ENCODE measurements around the gene MEGF11. TPM values are rescaled to one million over a fixed set of nuclear protein-coding genes. Genes with fewer than 3 reads are reported as not detected.

The MEGF11 gene
- total RNA-seq (2014; rRNA removed; shearing (Covaris generic)), result 0.02 TPM in 1 of 2 replicates, not detected in the other

DNA sequence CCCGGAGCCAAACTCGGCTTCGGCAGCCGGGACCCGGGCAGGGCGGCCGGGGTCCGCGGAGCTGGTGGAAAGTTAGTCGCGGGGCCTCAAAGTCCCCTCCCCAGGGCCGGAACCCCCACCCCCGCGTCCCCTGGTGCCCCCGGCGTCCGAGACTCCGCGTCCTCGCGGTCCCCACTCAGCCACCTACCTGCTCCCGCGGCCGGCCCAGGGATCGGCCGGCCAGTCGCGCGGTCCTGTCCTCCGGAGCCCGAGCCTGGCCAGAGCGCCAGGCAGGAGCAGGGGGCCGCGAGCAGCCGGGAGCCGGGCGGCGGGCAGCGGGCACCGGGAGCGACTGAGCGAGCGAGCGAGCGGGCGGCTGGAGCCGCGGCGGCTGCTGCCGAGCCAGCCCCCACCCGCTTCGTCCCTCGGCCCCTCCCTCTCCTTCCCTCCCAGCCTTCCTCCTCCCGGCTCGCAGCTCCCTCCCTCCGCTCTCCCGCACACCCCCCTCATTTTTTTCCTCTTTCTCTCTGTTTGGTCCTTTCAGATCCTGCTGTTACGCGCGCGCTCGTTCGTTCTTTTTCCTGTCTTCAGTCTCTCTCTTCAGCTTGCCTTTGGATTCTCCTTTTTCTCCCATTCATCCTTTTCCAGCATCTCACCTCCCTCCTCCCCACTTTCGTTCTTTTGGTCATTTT lies at the start of gene MEGF11:
MEGF11 (minus strand) TSS at position 333 of the 671 bp plus-strand sequence. CDS start 125,347 bp downstream, outside the sequence.
- DNase-seq (ENCODE audit: low read depth), result peak; percentile 23

DNA sequence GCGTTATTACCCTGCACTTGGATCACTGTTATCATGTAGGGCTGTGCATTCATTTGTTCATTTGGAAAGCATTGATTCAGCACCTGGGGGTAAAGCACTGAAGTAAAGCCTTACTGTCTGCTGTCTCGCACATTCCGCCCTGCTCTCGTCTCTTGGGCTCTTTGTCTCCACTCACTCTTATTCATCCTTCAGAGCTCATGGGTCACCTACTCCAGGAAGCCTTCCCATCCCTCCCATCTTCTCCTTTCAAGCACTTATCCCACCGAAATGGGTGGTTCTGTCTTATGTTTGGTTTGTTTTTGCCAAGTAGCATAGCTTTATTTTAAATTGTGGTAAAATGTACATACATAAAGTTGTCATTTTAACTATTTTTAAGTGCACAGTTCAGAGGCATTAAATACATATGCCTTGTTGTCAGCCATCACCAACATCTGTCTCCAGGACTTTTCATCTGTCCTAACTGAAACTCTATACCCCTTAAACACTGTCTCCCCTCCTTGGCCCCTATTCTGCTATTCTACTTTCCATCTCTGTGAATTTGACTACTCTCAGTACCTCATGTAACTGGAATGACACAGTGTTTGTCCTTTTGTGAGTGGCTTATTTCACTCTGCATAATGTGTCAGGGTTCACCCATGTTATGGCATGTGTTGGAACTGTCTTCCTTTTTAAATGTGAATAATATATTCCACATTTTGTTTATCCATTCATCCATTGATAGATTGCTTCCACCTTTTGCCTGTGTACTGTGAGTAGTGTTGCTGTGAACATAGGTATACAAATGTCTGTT lies 49.1 kb upstream of the MEGF11 start:
- no peak for DNase-seq (ENCODE audit: low read depth)

DNA sequence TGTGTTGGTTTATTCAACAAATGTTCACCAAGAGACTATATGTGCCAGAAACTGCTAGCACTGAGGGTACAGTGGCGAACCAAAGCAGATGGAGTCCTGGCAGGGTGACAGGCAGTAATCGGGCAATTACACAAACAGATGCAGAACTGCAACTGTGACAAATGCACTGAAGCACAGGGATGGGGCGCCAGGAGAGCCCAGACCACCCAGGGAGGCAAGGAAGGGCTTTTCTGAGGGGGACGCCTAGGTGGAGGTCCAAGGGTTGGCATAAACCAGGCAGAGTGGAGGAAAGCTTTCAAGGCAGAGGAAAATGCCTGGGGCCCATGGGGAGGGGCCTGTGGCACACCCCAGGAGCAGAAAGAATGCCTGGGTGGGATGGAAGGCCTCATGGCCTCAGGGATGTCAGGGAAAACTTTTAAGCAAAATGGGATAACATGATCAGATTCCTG lies 45.3 kb upstream of the MEGF11 start:
- DNase-seq (ENCODE audit: low read depth), result no peak

DNA sequence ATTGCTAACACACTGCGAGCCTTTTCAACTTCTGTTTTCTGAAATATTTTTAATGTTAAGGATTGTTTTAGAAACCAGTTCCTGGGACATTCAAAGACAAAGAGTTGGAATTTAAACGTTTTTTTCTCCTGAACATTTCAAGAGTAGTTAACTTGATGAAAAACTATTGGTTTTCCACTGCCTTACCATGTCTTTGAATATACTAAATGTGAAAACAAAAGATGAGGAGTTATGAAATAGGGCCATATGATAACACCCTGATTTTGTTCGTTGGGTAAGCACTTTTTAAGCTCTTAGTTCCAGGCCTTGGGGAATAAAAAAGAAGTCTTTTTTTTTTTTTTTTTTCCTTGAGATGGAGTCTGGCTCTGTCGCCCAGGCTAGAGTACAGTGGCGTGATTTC lies 42.6 kb upstream of the MEGF11 start:
- DNase-seq (ENCODE audit: low read depth), result no peak

DNA sequence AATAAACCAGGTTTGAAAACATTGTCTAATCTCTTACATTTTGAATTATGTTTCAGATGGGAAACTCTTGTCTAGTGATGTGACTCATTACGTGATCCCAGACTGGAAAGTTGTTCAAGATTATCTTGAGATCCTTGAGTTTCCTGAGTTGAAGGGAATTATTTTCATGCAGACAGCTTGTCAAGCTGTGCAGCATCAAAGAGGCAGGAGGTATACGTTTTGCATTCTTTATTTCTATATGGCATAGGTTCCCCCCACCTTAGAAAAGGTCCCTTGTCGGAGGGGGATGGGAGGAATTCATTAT lies 41.3 kb upstream of the MEGF11 start:
- DNase-seq (ENCODE audit: low read depth), result peak; percentile 62

DNA sequence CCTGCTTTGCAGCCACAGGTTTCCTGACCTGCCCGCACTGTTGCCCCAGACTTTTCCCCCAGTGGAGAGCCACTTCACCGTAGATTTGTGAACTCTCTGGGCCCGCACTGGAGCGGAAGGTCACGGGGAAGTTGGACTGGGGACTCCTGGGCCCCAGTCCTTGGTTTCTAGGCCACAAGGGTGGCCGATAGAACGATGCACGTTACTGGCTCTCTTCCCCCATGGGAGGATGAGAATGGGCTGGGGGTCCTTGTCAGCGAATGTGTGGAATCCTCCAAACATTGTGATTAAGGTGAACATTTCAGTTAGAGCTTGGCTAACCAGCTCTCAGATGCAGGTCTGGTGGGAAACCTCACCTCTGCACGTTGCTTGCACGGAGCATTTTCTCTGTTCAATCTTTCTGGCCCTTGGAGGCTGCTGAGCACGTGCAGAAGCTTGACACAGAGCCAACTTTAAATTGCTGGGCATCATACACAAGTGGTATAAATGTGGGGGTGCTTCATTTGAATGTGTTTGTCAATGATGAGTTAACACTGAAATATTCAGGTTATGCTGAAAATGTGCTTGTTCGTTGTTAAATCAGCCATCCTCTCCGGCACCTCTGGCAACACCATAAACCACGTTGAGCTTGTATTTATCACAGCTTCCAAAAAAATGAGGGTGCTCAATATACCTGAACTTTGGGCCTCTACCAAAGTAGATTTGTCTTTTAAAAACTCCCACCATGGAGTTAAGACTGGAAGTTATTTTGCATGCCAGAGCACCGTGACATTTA lies 40.8 kb upstream of the MEGF11 start:
- peak; percentile 87 for DNase-seq (ENCODE audit: low read depth)

DNA sequence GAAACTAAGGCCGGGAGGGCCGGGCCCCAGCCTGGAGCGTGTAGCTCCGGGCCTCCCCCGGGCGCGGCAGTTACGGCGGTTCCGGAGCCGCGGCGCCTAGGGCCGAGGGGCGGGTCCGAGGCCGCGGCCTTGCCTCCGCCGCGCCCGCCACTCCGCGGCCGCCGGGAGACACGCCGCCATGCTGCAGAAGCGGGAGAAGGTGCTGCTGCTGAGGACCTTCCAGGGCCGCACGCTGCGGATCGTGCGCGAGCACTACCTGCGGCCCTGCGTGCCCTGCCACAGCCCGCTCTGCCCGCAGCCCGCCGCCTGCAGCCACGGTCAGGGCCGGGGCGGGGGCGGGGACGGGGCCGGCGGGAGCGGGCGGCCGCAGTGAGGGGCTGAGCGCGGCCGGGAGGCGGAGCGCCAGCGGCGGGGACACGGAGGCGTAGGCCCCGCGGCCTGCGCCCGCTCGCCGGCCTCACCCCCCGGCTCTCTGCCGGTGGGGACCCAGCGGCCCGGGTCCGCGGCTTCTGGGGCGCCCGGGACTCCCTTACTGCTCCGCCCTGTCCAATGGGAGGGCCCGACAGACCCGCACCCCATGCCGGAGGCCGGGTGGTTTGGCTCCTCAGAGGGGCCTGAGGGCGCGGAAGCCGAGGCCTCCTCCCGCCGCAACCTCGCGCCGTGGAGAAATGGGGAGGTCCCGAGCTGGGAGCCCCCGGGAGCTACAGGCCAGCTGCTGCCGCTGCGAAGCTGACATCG lies 40.0 kb upstream of the MEGF11 start, which contains the start of gene DIS3L:
DIS3L (plus strand) TSS at position 150 of the 738 bp plus-strand sequence; CDS start at position 179, 29 bp downstream.
- DNase-seq (ENCODE audit: low read depth), result peak; percentile 47

DNA sequence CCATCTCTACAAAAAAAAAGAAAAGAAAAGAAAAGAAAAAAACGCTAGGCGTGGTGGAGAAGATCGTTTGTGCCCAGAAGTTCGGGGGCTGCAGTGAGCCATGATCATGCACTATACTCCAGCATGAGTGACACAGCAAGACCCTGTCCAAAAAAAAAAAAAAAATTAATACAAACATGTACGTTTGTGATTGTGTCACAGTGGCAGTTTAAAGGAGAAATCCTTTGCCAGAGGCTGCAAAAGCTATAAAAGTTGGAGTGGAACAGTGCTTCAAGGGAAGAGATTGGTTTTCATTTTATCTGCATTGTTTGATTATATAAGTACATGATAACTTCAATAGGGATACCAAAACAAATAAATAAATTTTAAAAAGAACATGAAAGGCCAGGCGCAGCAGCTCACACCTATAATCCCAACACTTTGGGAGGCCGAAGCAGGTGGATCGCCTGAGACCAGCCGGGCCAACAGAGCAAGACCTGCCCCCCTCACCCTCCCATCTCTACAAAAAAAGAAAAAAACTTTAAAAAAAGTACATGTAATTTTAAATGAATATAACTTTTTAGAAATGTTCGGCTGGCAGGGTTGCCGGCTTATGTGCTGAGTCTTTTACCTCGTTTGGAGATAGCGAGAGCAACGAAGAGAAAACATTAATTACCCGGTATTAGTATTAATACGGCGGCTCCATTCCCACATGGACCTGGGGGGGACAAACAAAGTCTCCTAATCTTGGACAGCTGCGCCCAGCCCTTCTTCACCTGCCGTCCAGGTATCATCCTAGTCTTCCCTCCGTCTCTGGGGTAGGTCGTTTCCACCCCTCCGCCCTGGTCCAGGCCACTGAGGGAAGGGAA lies 39.2 kb upstream of the MEGF11 start:
- DNase-seq (ENCODE audit: low read depth), result no peak

DNA sequence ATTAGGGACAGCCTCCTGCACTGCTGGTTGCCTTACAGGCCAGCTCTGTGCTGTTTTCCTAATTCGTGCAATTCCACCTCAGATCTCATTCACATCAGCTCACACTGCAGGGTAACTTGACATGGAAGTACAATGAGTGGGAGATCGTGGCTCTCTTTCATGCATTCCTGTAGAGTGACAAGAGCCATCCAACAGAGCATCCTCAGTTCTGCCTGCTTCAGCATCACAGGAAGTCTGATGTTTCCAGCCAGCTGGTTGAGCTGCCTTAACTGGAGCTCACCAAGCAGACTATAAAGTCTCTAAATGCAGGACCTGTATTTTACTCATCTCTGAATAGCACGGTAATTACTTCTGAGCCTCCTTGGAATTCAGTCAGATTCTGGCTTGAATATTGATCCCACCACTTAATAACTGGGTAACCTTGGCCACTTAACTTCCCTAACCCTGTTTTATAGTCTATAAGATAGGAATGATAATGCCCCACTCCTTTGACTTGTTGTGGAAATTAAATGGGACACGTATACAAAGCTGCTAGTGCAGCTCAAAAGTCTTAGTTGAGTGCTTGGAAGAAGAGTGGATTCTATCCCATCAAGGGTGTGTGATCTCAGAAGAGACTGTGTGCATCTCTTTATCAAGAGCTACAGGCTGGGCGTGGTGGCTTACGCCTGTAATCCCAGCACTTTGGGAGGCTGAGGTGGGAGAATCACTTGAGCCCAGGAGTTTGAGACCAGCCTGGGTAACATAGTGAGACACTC lies 38.4 kb upstream of the MEGF11 start:
- no peak for DNase-seq (ENCODE audit: low read depth)

DNA sequence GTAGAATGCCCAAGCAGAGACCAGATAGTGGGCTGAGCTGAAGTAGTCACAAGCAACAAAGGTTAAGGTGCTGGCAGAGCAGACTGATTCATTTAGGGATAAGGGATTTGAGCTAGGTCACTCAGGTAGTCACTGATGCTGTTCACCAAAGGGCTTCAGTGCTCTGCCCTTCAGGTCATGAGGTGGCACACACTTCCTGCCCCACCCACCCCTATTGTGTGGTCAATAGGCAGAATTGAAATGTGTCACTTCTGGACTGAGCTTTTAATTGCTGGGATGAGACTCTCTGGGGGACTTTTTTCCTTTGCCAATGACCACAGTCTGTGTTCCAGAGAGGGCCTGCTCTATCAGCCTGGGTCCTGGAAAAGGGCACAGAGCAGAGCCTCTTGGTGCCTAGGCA lies 37.0 kb upstream of the MEGF11 start:
- DNase-seq (ENCODE audit: low read depth), result no peak

DNA sequence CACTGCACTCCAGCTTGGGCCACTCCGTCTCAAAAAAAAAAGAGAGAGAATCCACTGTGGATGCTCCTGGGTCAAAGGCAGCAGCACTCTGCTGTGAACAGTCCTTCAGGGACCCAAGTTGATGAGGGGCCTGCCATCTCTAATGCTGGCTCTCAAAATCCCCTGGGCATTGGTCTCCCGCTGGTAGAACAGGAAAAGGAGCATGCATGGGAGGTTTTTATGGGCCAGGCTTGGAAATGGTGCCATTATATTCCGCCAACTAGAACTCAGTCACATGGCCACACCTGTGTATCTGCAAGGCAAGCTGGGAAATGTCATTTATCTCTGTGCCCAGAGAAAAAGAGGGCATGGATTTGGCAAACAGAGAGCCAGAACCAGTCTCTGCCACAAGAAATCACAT lies 36.5 kb upstream of the MEGF11 start:
- DNase-seq (ENCODE audit: low read depth), result no peak

DNA sequence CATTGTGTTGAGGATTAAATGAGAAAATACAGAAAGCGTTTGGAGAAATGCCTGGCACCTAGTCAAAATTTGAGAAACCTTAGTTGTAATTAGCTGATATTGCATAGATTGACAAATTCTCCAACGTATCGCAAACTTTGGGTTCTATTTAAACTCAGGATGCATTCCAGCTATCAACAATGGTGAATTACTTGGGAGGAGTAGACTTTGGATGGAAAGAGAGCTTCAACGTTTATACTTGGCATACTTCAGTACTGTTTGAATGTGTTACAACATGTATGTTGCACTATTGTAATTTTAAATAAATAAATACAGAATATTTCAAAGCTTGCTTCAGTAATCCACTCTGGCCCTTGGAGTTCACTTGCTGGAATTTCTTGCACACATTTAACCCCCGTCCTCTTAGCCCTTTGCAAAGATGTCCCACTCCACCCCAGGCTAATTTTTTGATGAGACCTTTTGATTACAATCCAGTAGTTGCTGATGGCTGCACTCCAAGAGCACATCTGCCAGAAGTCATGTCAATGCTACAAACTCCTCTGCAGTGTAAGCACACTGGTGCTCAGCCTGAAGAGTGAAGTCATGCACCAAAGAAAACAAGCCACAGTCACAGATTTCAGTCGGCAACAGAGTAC lies 35.1 kb upstream of the MEGF11 start:
- DNase-seq (ENCODE audit: low read depth), result no peak

DNA sequence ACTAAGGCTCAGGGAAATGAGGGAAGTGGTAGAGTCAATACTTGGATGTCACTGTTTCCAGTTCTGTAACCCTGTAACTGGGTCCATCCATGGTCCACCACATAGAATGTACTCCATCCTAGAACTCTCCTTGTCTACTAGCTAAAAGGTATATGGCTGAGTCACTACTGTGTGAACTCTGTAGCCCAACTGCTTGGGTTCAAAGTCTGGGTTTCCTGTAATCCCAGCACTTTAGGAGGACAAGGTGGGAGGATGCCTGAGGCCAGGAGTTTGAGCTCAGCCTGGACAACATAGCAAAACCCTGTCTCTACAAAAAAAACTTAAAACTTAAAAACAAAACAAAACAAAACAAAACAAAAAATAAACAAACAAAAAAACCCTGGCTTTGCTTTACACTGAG lies 34.5 kb upstream of the MEGF11 start:
- no peak for DNase-seq (ENCODE audit: low read depth)

DNA sequence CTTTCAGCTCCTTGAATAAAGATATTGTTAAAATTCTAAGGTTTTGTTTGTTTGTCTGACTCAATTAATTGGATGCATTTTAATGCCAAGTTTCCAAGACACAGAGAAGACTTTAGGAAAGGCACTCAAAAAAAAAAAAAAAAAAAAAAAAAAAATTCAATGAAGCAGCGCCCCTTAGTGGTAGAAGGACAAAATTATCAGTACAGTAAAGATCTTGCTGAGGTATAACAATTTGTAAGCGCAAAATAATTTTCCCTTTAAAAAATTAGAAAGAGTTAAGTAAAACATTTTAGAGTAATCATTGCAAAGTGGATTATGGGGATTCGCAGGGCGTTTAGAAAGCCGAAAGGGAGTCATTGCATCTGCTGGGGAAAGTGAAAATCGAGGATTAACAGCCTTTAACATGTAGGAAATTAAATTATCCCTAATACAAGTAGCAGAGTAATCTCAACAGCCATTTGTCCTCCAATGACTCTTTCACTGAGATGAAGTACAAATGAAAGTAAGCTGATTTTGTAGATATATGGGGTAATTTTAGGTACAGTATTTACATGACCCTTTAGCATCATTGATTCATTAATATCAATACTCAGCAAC lies 34.0 kb upstream of the MEGF11 start:
- peak; percentile 41 for DNase-seq (ENCODE audit: low read depth)

DNA sequence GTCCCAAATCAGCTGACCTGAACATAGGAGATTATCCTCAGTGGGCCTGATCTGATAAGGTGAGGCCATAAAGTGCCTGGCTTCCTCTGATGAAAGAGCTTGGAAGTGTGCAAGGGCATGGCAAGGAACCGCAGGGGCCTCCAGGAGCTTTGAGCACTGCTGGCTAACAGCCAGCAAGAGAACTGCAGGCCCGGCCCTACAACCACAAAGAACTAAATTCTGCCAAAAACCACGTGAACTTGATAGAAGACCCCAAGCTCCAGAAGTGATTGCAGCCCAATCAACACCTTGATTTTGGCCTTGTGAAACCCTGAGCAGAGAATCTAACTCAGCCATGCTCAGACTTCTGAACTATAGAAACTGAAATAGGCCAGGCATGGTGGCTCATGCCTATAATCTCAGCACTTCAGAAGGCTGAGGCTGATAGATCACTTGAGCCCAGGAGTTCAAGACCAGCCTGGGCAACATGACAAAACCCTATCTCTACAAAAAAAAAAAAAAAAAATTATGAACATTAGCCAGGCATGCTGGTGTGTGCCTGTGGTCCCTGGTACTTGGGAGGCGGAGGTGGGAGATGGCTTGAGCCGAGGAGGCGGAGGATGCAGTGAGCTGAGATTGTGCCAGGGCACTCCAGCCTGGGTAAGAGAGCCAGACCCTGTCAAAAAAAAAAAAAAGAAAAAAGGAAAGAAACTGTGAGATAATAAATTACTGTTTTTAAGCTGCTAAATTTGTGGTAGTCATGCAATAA lies 32.2 kb upstream of the MEGF11 start:
- DNase-seq (ENCODE audit: low read depth), result no peak

DNA sequence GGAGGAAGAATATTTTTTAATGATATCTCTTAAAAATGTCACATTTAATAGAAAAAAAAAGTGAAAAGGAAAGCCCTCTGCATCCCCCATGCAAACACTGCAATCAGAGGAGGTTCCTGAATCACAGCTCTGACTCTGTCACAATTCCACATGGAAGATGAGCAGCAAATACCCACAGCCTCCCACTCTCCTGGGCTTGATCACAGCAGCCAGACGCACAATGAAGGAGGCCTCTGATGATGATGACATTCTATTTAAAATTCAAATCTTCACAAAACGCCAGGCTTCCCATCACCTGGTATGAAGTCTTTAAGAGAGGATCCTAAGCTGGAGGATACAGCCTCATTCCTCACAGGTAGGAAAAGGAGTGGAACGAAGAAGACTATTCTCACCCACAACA lies 30.7 kb upstream of the MEGF11 start:
- DNase-seq (ENCODE audit: low read depth), result no peak

DNA sequence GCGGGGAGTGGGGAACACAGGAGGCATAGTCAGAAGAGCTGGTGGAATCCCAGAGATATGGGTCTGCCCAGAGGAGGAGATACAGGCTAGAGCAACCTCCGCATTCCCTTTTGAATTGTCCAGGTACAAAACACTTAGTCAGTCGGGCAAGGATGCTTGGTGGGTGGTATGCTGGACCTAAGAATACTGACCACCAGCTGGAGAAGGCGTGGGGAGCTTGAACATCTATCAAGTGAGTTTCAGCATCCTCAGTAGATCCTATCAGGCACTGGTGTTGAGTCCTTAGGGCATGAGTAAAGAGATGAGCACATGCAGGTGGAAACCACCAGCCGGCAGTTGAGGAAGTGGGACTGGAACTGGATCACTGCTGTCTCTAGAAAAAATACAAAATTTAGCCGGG lies 25.1 kb upstream of the MEGF11 start:
- no peak for DNase-seq (ENCODE audit: low read depth)

DNA sequence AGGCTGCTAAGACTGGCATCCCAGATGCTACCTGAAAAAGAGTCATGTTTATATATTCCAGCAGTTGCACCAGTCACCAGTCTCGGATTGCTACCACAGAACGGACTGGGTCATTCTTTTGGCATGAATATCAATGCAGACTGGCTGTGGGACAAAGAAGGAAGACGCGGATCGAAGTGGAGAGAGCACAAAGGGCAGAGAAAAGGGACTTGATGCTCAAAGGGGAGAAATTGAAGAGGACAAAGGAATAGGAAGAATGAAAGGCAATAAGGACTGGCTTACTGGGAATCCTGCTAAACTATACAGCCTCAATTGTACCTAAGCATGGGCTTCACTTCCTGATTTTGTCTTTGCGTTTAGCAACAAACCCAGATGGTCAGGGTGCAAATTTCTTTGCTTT lies 24.5 kb upstream of the MEGF11 start:
- peak; percentile 27 for DNase-seq (ENCODE audit: low read depth)
